GM19351 (cell line): ENCODE results near the gene RGS10.

Source experiments
- ATAC-seq: cut with Tn5 transposase; IDR thresholded peaks from one replicate; pipeline ENCODE4 v1.9.1; 2021; ENCODE audit warnings: mild to moderate bottlenecking, moderate library complexity; ENCODE audit not compliant: unreplicated experiment

The RGS10 gene

GRCh38 chr10:119520283-119520682 lies 22.2 kb downstream of the RGS10 start:
- no peak for ATAC-seq

GRCh38 chr10:119518936-119519335 lies 23.6 kb downstream of the RGS10 start:
- ATAC-seq: no peak

GRCh38 chr10:119518176-119518575 lies 24.3 kb downstream of the RGS10 start:
- ATAC-seq: peak; percentile 25

GRCh38 chr10:119517235-119518141 lies 25.0 kb downstream of the RGS10 start:
- peak; percentile 70 for ATAC-seq

- ATAC-seq: peak; percentile 62
Measured at GRCh38 chr10:119516381-119517234, 25.9 kb downstream of the RGS10 start.

GRCh38 chr10:119515511-119516045 lies 26.9 kb downstream of the RGS10 start:
- no peak for ATAC-seq

- ATAC-seq: no peak
Measured at GRCh38 chr10:119514819-119515218, 27.7 kb downstream of the RGS10 start.

GRCh38 chr10:119511828-119512515 lies 30.5 kb downstream of the RGS10 start:
- ATAC-seq: no peak

GRCh38 chr10:119509909-119510451 lies 32.5 kb downstream of the RGS10 start:
- no peak for ATAC-seq

- ATAC-seq: no peak
Measured at GRCh38 chr10:119507115-119507514, 35.4 kb downstream of the RGS10 start.

GRCh38 chr10:119505588-119506315 lies 36.8 kb downstream of the RGS10 start:
- no peak for ATAC-seq

GRCh38 chr10:119505131-119505551 lies 37.4 kb downstream of the RGS10 start:
- ATAC-seq: no peak

GRCh38 chr10:119504651-119505050 lies 37.9 kb downstream of the RGS10 start:
- no peak for ATAC-seq

- ATAC-seq: no peak
Measured at GRCh38 chr10:119503821-119504220, 38.7 kb downstream of the RGS10 start.

- peak; percentile 3 for ATAC-seq
Measured at GRCh38 chr10:119502618-119503155, 39.8 kb downstream of the RGS10 start.

- ATAC-seq: peak; percentile 56
Measured at GRCh38 chr10:119502209-119502608, 40.3 kb downstream of the RGS10 start.

- no peak for ATAC-seq
Measured at GRCh38 chr10:119501690-119502089, 40.8 kb downstream of the RGS10 start.

- ATAC-seq: no peak
Measured at GRCh38 chr10:119500821-119501220, 41.7 kb downstream of the RGS10 start.

GRCh38 chr10:119500123-119500795 lies 42.3 kb downstream of the RGS10 start:
- no peak for ATAC-seq
